Panc1 (cell line): ENCODE data around the gene TTLL5. TPM values are rescaled to one million over a fixed set of nuclear protein-coding genes. Genes with fewer than 3 reads are reported as not detected.

ENCODE experiments used
- ATAC-seq: fragments of 200-7000 bp; cut with Tn5 transposase; 2 replicates; pipeline ENCODE4 v1.9.1; 2020; ENCODE audit warnings: mild to moderate bottlenecking, moderate library complexity
- BruUV-seq: library from RNA; stranded (reverse); fragments of 400-500 nt; replicated peaks from 2 replicates; lab custom pipeline; 2021; lab: Mats Ljungman, UMichigan
- CTCF ChIA-PET: fragments of 300-600 bp; sonication (Branson Sonifier 250); formaldehyde crosslinking; loops from one replicate; lab custom pipeline; 2022; ENCODE audit warnings: antibody characterized with exemption; lab: Charles Lee
- POLR2A ChIA-PET: fragments of 300-600 bp; sonication (Branson Sonifier 250); formaldehyde crosslinking; loops from one replicate; lab custom pipeline; 2022; ENCODE audit warnings: antibody characterized with exemption; lab: Charles Lee
- DNase-seq: peaks from one replicate; pipeline ENCODE4 v3.0.0-alpha.2; 2010; ENCODE audit warnings: low read depth, low spot score
- H3K27ac ChIP-seq: 2 replicates; pipeline ENCODE4 v1.5.1; 2011; ENCODE audit warnings: mild to moderate bottlenecking, low read length, inconsistent platforms
- H3K27me3 ChIP-seq: fragments of 200-500 bp; sonication (Bioruptor generic); 2 replicates; pipeline ENCODE4 v1.6.0; 2014; ENCODE audit warnings: low read length, inconsistent platforms; ENCODE audit not compliant: control insufficient read depth, insufficient read depth
- H3K36me3 ChIP-seq: fragments of 200-500 bp; sonication (Bioruptor generic); 2 replicates; pipeline ENCODE4 v1.5.1; 2014; ENCODE audit warnings: inconsistent platforms, mild to moderate bottlenecking, low read length, moderate library complexity; ENCODE audit not compliant: control insufficient read depth, insufficient read depth
- H3K4me1 ChIP-seq: 2 replicates; pipeline ENCODE4 v1.5.1; 2011; ENCODE audit warnings: inconsistent platforms, mild to moderate bottlenecking, low read length, moderate library complexity; ENCODE audit not compliant: control insufficient read depth, insufficient read depth
- H3K4me3 ChIP-seq, 2 experiments: 2 replicates each; pipeline ENCODE4 v1.5.1; 2011 to 2012; ENCODE audit warnings: low read depth in 2 of 2, low read length in 2 of 2, mild to moderate bottlenecking in 2 of 2, inconsistent platforms in 1 of 2, moderate library complexity in 1 of 2
- H3K9me3 ChIP-seq: fragments of 200-500 bp; sonication (Bioruptor generic); 2 replicates; pipeline ENCODE4 v1.5.1; 2014; ENCODE audit warnings: low read depth, mild to moderate bottlenecking, inconsistent platforms, low read length, moderate library complexity; ENCODE audit not compliant: control insufficient read depth, insufficient read depth
- POLR2AphosphoS5 ChIP-seq: IDR thresholded peaks from 2 replicates; pipeline ENCODE4 v1.6.1; 2012; ENCODE audit warnings: mild to moderate bottlenecking, low read depth, low read length, moderate library complexity
- SIN3A ChIP-seq: IDR thresholded peaks from 2 replicates; pipeline ENCODE4 v1.6.1; 2012; ENCODE audit warnings: low read depth, mild to moderate bottlenecking, low read length, moderate library complexity, borderline replicate concordance; ENCODE audit not compliant: insufficient read depth
- TCF7L2 ChIP-seq: IDR thresholded peaks from 2 replicates; pipeline ENCODE4 v1.6.1; 2011; ENCODE audit warnings: mild to moderate bottlenecking, low read depth, low read length, inconsistent platforms
- in situ Hi-C: cut with HindIII; loops from 2 replicates; pipeline ENCODE4 v1.10.0; 2016; ENCODE audit warnings: low sequenced_read_pairs, low pct_unique_long_range_greater_than_20kb
- intact Hi-C: fragments of 100-400 bp; cut with micrococcal nuclease; formaldehyde crosslinking; loops from one replicate; pipeline ENCODE4 v1.10.0; 2022; ENCODE audit not compliant: unreplicated experiment
- total RNA-seq: library from RNA; stranded (reverse); gene quantifications from one replicate; pipeline ENCODE4 v1.2.1, GENCODE V29; 2021; ENCODE audit not compliant: unreplicated experiment
- TF ChIP-seq, protein P1 (sequence below): fragments of 450-650 bp; IDR thresholded peaks from 2 replicates; pipeline ENCODE4 v1.5.1; 2017; ENCODE audit warnings: mild to moderate bottlenecking
- TF ChIP-seq, protein P2 (sequence below), 2 experiments: IDR thresholded peaks; 2 replicates each; pipeline ENCODE4 v1.6.1; 2011 to 2012; ENCODE audit warnings: low read depth in 2 of 2, control low read depth in 1 of 2, low read length in 1 of 2, mild to moderate bottlenecking in 1 of 2, moderate library complexity in 1 of 2; ENCODE audit not compliant: insufficient read depth in 1 of 2

The TTLL5 gene
- total RNA-seq, 1 experiment from 2014 or later = 23.5 TPM

DNA sequence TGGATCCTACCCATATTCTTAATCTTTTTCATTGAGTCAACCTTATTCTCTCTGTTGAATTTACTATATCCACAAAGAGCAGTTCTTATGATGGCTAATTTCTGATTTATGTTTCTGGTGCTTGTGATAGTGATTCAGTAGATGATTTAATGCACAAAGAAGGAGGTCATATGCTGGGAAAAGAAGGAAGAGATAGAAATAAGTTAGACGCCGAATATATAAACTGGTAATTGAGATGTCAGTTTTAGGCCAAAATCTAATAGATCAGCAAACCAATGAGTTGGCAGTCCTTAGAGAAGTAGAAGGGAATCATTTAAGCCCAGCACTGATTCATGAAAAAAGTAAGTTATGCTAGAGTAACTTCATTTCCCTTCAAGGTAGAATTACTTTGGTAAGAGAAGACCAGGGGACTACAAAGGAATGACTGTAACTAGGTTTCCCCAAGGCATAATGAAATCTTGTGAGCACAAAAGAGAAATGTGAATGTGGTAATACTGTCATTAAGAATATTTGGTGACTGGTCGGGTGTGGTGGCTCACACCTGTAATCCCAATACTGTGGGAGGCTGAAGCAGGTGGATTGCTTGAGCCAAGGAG lies 188.4 kb downstream of the TTLL5 start:
- ATAC-seq = no peak
- Histone ChIP-seq H3K27ac (no peak overlapping the region), H3K36me3 (no peaks in the 10 kb centered on the region), H3K27me3 (no peaks in the 10 kb centered on the region), H3K4me1 (no peaks in the 10 kb centered on the region), H3K9me3 (no peaks in the 10 kb centered on the region), H3K4me3 (no peak overlapping the region)
- no peak for DNase-seq
- BruUV-seq = no TSS peak
- CTCF ChIA-PET = no interaction called here
- in situ Hi-C loops = no loop called here
- no peak for TF ChIP-seq SIN3A
- TF ChIP-seq TCF7L2 = no peak
- TF ChIP-seq POLR2AphosphoS5 = no peak
- TF ChIP-seq, protein P1, sequence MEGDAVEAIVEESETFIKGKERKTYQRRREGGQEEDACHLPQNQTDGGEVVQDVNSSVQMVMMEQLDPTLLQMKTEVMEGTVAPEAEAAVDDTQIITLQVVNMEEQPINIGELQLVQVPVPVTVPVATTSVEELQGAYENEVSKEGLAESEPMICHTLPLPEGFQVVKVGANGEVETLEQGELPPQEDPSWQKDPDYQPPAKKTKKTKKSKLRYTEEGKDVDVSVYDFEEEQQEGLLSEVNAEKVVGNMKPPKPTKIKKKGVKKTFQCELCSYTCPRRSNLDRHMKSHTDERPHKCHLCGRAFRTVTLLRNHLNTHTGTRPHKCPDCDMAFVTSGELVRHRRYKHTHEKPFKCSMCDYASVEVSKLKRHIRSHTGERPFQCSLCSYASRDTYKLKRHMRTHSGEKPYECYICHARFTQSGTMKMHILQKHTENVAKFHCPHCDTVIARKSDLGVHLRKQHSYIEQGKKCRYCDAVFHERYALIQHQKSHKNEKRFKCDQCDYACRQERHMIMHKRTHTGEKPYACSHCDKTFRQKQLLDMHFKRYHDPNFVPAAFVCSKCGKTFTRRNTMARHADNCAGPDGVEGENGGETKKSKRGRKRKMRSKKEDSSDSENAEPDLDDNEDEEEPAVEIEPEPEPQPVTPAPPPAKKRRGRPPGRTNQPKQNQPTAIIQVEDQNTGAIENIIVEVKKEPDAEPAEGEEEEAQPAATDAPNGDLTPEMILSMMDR = no peak
- TF ChIP-seq, protein P2, sequence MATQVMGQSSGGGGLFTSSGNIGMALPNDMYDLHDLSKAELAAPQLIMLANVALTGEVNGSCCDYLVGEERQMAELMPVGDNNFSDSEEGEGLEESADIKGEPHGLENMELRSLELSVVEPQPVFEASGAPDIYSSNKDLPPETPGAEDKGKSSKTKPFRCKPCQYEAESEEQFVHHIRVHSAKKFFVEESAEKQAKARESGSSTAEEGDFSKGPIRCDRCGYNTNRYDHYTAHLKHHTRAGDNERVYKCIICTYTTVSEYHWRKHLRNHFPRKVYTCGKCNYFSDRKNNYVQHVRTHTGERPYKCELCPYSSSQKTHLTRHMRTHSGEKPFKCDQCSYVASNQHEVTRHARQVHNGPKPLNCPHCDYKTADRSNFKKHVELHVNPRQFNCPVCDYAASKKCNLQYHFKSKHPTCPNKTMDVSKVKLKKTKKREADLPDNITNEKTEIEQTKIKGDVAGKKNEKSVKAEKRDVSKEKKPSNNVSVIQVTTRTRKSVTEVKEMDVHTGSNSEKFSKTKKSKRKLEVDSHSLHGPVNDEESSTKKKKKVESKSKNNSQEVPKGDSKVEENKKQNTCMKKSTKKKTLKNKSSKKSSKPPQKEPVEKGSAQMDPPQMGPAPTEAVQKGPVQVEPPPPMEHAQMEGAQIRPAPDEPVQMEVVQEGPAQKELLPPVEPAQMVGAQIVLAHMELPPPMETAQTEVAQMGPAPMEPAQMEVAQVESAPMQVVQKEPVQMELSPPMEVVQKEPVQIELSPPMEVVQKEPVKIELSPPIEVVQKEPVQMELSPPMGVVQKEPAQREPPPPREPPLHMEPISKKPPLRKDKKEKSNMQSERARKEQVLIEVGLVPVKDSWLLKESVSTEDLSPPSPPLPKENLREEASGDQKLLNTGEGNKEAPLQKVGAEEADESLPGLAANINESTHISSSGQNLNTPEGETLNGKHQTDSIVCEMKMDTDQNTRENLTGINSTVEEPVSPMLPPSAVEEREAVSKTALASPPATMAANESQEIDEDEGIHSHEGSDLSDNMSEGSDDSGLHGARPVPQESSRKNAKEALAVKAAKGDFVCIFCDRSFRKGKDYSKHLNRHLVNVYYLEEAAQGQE (IDR thresholded peaks at IDR 0.05; ENCODE audit: insufficient read depth in 1 of 2, low read depth in 2 of 2, low read length in 1 of 2) = no peak
- intact Hi-C loops = no loop called here
- POLR2A ChIA-PET = no interaction called here

DNA sequence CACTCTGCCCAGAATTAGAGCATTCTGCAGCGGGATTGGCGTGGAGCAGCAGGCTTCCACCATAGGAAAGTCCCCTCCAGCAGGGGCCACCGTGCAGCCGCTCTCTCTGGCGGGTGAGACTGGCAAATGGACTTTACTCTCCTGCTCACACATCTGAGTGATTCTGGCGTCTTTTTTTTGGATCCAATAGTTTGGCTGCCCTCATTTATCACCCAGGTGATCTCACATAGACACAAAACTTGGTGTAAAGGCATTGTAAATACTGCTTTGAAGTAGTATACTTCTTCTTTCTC lies 190.5 kb downstream of the TTLL5 start:
- DNase-seq = no peak
- TF ChIP-seq, protein P2 (IDR thresholded peaks at IDR 0.05; ENCODE audit: insufficient read depth in 1 of 2, low read depth in 2 of 2, low read length in 1 of 2) = no peak
- no peak for TF ChIP-seq TCF7L2
- TF ChIP-seq POLR2AphosphoS5 = no peak
- TF ChIP-seq, protein P1 = no peak
- no TSS peak for BruUV-seq

More for the DNA sequence above, 190.5 kb downstream of the TTLL5 start:
- in situ Hi-C loops = no loop called here
- no peak for ATAC-seq
- no peak overlapping the region for H3K4me3 ChIP-seq
- ChIA-PET CTCF (no interaction called here), POLR2A (no interaction called here)
- no peak overlapping the region for H3K27ac ChIP-seq
- no peaks in the 10 kb centered on the region for H3K27me3 ChIP-seq
- H3K9me3 ChIP-seq = no peaks in the 10 kb centered on the region
- intact Hi-C loops = no loop called here
- H3K36me3 ChIP-seq = no peaks in the 10 kb centered on the region
- H3K4me1 ChIP-seq = no peaks in the 10 kb centered on the region
